ENCODE results near the gene IBA57.

The IBA57 gene

DNA sequence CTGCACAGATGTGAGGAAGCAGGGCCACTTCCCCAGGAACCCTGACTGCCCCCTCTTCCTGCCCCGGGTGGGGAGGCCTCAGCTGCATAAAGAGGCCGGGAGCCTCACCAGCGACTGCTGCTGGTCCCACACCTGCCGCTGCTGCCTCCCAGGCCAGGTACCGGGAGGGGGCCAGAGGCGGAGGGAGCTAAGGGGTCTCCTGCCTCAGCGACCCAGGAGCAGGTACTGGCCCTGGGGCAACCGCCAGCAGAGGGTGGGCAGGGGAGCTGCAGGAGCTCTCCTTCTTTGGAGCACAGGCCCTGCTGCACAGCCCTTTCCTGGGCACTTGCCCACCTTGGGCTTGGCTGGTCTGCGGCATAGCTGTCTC lies 9.1 kb upstream of the IBA57 start:
- FAIRE-seq = no peak
- DNase-seq (ENCODE audit: low spot score) = no peak

DNA sequence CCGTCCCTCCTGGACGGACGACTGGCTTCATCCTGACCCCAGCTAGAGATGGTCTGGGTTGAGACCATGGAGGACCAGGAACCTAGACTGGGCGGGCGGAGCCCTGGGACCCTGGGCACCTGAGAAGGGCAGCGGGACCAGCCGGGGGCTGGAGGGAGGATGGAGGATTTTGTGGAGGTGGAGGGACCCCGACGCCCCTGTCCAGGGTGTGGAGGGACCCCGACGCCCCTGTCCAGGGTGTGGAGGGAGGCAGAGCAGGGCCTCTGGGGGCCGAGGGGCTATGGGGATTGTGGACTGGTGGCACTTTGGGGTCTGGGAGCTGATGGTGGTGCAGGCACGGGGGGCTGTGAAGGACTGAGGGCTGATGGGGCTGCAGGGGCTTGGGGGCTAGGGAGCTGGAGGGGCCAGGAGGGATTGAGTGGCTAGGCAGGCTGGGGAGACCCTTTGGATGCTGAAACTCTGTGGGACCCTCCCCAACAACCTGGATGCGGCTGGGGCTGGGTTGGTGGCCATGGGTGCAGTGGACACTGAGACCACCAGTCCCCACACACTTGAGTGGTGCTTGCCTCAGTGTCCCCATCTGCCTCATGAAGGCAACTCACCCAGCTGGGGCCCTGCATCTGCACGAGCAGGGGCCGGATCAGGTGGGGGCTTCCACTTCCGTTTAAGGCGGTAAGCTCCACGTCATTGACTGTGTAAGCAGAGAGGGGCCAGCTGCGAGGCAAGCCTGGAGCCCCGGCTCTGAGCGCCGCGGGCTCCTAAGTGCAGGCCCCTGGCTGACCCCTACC lies 8.5 kb upstream of the IBA57 start:
- DNase-seq (ENCODE audit: low spot score) (no peak), FAIRE-seq (no peak)

DNA sequence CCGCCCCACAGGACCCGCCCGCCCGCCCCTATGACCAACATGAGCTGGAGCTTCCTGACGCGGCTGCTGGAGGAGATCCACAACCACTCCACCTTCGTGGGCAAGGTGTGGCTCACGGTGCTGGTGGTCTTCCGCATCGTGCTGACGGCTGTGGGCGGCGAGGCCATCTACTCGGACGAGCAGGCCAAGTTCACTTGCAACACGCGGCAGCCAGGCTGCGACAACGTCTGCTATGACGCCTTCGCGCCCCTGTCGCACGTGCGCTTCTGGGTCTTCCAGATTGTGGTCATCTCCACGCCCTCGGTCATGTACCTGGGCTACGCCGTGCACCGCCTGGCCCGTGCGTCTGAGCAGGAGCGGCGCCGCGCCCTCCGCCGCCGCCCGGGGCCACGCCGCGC lies 7.9 kb upstream of the IBA57 start:
- no peak for DNase-seq (ENCODE audit: low spot score)
- peak; percentile 30 for FAIRE-seq

DNA sequence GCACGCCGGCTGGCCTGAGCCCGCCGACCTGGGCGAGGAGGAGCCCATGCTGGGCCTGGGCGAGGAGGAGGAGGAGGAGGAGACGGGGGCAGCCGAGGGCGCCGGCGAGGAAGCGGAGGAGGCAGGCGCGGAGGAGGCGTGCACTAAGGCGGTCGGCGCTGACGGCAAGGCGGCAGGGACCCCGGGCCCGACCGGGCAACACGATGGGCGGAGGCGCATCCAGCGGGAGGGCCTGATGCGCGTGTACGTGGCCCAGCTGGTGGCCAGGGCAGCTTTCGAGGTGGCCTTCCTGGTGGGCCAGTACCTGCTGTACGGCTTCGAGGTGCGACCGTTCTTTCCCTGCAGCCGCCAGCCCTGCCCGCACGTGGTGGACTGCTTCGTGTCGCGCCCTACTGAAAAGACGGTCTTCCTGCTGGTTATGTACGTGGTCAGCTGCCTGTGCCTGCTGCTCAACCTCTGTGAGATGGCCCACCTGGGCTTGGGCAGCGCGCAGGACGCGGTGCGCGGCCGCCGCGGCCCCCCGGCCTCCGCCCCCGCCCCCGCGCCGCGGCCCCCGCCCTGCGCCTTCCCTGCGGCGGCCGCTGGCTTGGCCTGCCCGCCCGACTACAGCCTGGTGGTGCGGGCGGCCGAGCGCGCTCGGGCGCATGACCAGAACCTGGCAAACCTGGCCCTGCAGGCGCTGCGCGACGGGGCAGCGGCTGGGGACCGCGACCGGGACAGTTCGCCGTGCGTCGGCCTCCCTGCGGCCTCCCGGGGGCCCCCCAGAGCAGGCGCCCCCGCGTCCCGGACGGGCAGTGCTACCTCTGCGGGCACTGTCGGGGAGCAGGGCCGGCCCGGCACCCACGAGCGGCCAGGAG lies 7.2 kb upstream of the IBA57 start:
- DNase-seq (ENCODE audit: low spot score) (no peak), FAIRE-seq (no peak)

DNA sequence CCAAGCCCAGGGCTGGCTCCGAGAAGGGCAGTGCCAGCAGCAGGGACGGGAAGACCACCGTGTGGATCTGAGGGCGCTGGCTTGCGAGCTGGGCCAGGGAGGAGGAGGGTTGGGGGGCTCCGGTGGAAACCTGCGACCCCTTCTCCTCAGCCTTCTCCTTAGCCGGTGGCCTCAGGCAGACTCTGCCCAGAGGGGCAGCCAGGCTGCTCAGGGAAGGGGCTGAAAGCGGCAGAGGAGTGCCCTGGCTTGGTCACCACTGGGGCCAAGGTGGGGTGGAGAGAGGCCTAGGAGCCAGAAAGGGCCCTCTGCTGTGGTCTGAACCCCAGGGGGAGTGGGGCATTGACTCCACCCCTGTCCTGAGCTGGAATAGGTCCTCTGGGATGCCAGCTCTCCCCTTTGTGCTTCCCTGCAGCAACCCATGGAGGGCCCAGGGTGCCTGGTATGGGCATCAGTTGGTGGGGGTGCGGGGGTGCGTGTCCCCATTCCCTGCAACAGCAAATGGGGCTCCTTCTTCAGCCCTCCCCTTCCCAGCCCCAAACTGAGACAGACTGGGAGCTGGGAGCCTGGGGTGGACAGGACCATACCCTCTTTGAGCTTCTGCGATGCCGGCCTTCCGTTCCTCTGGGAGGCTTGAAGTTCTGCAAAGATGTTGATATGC lies 6.5 kb upstream of the IBA57 start:
- FAIRE-seq (no peak), DNase-seq (ENCODE audit: low spot score) (no peak)

DNA sequence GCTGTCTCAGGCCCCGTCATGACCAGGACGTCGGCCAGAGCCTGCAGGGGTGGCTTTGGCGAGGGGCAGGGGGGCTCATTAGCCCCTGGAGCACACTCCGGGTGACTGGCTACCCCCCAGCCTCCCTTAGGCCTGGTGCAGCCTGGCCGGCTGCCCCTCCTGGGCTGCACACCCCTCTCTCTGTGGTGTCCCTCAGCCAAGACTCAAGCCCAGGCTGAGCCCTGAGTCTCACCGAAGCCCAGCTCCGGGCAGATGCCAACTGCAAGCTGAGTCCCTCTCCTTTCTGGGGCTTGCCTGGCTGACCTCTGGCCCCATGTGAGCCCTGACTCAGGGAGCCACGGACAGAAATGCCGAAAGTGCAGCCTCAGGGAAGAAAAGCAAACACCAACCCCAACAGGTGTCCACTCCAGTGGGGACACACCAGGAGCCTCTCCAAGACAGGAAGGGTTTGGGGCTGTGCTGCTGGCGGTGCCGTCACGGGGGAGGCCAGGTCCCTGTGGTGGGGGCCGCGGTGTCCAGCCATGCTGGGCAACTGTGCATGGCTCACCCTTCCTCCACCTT lies 5.3 kb upstream of the IBA57 start:
- FAIRE-seq = no peak
- DNase-seq (ENCODE audit: low spot score) = no peak

DNA sequence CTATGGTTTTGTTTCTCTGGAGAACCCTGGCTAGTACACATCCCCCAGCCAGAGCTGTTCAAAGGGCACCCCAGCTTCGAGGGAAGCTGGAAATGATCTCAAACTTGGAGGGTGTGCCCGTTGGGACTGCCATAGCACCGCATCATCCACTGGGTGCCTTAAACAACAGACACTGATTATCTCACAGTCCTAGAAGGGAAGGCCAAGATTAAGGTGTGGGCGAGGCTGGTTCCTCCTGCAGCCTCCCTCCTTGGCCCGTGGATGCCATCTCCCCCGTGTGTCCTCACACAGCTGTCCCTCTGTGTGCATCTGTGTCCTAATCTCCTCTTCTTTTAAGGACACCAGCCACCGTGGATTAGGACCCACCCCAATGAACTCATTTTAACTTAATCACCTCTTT lies 4.2 kb upstream of the IBA57 start:
- FAIRE-seq (no peak), DNase-seq (ENCODE audit: low spot score) (no peak)

DNA sequence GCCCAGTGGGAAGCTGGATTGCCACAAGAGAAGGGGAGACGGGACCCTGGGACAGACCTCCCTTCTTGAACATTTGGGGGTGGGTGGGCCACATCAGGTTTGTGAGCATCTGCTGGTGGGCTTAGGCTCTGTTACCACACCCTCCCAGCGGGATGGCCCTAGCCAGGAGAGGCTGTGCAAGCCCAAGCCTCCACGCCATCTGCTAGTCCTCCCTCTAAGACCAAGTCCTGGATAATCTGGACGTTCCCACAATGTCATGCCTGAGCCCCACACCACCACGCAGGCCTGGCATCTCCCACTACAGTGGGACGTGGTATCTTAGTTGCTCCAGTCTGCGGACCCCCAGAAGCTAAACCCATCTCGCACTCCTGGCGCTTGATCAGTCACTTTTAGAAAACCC lies 3.7 kb upstream of the IBA57 start:
- DNase-seq (ENCODE audit: low spot score) (no peak), FAIRE-seq (no peak)

DNA sequence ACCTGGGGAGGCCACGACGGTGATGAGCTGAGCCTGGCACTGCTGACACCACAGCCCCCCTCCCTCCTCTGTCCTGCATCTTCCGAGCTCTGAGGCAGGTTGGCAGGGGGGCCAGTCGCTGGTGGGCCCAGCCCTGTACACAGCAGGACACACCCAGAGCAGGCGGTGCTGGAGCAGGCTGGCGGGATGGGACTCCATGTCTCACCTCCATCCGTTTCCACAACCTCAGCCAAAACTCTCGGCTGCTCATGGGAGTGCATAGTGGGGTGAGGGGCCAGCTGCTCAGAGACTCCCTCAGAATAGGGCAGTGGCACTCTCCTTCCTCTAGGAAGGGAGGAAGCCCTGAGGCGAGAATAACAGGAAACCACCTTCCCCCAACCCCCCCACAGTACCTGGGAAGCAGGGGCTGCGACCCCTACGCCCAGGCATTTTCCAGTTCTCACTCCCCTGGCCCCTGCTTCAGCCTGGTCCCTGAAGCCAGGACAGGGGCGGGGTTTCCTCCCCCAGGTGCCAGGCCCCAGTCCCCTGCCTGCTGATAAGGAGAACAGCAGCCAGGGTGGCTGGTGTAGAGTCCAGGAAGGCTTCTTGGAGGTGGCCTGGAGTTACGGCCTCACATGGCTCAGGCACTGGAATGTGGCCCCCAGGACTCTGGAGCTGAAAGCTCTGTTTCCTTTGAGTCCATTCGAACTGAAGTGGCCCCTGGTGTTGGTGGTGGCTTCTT lies 3.2 kb upstream of the IBA57 start:
- FAIRE-seq (peak; percentile 46), DNase-seq (ENCODE audit: low spot score) (peak; percentile 25)

DNA sequence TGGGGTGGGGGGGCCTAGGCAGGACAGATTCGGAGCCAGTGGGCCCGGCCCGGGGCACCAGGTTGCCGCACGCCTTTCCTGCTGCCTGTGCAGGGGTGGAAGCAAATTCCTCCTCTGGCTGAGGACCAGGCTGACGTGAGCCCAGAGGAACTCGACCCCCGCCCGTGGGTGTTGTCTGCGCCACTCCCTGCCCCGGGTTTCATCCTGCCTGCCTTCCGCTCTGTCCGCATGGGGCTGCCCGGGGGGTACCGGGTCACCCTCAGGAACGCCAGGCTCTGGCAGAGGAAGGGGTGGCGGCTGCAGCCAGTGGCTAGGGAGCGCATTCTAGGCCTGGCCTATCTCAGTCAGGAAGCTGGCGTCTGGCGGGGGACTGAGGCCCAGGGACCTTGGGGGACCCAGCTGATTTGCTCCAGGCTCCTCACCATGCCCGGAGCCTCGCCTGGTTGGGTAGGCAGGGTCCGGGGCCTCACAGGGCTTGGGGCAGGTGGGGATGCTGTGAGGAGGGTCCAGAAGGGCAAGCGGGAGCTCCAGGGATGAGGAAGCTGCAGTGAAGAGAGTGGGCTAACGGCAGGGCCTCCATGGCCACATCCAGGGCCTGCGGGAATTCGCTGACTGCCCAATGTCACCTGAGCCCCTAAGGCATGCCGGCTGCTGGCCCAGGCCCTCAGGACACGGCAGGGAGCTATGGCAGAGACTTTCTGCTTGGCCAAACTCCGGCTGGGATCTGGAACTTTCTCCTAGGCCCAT lies 2.4 kb upstream of the IBA57 start:
- peak; percentile 52 for DNase-seq (ENCODE audit: low spot score)
- FAIRE-seq = no peak

DNA sequence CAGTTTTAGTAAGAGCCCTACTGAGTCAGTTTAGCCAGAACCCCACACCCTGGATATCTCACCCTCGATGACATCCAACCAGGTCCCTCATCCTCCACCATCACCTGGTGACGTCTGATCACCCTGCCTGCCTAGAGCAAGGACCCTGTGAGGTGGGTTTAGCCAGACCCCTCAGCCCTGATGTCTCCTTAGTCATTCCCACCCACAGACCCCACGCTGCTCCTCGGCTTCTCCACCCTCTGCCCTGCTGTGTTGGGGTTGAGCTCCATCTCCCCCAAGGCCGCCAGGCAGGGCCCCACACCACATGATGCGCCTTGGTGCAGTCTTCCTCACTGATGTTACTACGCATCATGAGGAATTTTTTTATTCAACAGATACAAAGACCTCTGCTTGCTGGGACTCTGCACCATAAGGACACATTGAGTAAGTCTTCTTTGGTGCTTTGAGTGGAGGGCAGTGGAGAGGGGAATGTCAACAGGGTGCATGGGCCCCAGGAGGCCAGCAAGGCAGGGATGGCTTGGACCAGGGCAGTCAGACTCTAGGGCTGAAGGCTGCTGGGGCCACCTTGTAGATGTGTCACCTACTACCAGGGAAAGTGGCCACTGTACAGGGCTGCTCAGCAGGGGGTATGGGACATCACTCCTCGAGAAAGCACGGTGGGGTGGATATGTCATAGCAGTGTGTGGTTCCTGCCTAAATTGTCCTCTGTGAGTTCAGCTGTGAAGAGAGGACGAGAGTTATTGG lies 1.7 kb upstream of the IBA57 start:
- DNase-seq (ENCODE audit: low spot score) (no peak), FAIRE-seq (no peak)

DNA sequence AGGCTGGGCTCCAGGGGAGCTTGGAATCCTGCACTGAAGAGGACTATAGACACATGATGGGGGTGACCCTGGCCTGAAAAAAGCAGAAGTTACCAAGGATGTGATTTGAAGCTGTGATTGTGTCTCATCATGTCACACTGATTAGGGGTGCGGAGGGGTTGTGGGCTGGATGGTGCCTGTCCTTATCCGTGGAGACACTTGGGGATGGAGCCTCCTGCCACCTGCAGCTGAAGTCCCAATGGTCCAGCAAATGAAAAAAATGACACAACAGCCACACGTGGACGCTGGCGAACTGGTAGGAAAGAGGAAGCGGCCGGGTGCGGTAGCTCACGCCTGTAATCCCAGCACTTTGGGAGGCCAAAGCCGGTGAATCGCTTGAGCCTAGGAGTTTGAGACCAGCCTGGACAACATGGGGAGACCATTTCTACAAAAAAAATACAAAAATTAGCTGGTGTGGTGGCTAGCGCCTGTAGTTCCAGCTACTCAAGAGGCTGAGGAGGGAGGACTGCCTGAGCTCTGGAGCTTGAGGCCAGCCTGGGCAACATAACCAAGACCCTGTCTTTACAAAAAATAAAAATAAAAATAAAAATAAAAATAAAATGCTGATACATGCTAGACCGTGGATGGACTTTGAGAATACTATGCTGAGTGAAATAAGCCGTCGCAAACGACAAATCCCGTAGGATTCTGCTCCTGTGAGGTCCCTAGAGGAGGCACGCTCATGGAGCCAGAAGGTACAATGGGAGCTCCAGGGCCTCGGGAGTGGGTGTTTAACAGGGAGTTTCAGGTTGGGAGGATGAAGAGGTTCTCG lies 838 bp upstream of the IBA57 start:
- no peak for FAIRE-seq
- DNase-seq (ENCODE audit: low spot score) = no peak

DNA sequence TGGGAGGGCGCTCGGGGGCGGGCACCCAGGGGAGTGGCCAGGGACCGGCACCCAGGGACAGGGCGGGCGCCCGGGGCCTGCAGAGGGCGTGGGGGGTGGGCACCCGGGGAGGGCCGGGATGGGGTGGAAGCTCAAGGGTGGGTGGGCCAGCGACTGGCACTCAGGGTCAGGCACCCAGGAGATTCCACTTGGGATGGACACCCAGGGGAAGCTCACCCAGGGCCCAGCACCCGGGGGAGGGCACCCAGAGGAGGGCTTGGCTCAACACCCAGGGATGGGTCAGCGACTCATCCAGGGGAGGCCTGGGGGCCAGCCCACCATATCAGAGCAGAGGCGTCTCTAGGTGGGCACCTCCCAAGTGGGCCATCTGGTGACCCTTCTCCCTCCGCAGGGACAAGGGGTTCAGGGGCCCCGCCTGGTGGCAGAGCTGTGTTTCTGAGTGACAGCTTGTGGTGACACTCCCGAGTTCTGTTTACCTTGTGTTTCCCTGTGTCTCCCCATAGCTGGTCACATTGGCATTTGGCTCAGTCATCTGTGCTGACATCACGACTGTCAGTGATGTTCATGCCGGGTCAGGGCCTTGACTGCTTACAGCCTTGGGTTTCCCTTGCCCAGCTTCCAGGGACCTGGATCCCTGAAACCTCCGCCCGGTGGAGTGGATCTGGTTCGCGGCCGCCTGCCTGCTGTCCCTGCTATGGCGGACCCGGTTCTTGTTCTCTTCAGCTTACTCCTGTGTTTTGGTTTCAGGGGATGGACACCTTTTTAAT lies 749 bp downstream of the IBA57 start:
- FAIRE-seq = no peak

DNA sequence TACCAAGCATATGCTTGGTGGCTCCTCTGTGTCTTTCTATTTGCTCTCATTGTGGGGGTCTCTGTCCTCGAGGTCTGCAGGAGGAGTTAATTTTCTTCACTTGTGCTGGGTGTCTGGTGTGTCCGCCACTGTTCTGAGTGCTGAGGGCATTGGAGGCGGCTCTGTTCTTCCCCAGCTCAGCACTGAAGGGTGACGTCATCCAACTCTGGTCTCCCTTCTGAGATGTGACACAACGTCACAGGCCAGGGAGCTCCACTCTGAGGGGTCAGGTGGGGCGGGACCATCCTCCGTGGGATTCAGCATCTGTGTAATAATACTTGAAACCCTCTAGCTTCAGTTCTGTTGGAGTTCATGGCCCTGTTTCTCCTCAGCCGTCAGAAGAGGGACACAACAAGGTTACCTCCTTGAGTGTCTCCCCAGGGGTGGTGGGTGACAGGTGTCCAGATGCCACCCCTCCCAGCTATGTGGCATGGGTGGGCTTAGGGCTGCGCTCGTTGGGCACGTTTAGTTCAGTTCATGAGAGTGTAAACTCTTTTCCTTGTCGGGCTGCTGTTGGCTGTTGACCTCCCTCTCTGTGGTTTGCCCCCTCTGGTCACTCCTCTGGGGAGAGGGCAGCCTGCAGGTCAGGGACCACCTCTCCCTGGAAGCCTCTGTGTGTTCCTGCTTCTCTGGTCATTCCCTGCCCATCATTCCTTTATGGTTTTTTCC lies 3.1 kb downstream of the IBA57 start:
- DNase-seq (ENCODE audit: low spot score) = no peak
- no peak for FAIRE-seq

More for the DNA sequence above, 749 bp downstream of the IBA57 start:
- peak; percentile 52 for DNase-seq (ENCODE audit: low spot score)

DNA sequence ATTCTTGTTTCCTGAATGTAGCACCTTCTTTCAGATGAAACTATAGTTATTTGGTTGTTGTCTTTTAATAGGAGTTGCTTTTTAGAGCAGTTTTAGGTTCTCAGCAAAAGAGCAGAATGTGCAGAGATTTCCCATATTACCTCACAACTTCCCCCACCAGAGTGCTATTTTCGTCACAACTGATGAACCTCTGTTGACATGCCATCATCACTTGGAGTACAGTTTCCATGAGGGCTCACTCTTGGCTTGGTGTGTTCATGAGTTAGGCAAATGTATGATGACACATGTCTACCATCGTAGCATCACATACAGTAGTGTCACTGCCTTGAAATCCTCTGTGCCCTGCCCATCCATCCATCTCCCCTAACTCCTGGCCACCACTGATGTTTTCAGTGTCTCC lies 3.7 kb downstream of the IBA57 start:
- FAIRE-seq = no peak
- no peak for DNase-seq (ENCODE audit: low spot score)

DNA sequence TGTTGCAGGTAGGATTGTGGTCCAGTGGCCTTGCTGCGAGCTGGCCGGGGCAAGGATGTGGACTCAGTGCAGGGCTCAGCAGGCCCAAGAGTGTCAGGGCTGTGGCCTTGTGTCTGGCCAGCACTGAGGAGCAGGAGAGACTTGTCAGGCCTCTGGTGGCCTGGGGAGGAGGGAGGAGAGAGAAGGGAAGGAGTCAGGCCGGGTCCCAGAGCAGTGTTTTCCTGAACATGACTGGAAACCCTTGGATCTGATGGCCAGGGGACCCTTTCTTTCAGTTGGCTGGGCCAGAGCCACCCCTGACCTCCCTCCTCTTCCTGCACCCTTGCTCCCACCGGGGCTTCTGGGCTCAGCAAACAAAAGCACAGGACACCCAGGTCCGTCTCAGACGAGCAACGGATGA lies 5.1 kb downstream of the IBA57 start:
- FAIRE-seq (no peak), DNase-seq (ENCODE audit: low spot score) (no peak)

DNA sequence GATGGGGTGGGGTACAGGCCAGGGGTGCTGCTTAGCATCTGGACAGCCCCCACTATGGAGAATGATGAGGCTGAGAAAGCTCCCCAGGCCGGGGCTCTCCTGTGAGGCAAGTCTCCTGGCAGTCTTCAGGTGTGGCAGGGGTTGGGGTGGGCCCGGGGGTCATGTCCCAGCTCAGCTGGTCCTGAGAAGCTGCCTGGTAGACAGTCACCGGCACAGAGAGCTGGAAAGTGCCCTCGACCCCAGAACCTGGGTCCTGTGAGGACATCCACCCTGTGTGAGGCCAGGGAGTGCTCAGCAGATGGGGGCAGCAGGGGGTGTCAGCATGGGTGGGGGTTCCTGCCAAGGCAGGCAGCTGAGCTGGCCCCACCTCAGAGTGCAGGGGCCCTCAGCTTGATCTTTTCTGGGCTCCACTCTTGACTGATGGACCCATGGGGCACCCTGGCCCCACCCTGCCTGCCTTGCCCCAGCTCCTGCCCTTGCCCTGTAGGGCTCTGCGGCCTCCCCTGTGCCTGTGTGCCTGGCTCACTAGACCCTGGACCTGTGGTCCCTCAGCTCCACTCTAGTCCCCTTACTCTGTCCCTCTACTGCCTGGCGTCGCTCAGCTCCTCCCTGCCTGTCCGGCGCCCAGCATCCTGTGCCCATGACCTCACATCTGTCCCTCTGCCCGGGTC lies 5.8 kb downstream of the IBA57 start:
- DNase-seq (ENCODE audit: low spot score) = no peak
- FAIRE-seq = no peak

Measured in urothelium cell line (cell line).